Caco-2 (cell line): ENCODE measurements around the gene TP53BP2. TPM values are rescaled to one million over a fixed set of nuclear protein-coding genes. Genes with fewer than 3 reads are reported as not detected.
"Not testable (repeated sequence)": the region's sequence is repeated elsewhere in the genome, so short reads cannot be mapped to it uniquely, and the experiment has no call there.

Experiments used
- BruUV-seq: library from RNA; stranded (reverse); fragments of 400-500 nt; replicated peaks from 2 replicates; lab custom pipeline; 2021; lab: Mats Ljungman, UMichigan
- CTCF ChIA-PET: fragments of 300-600 bp; sonication (Branson Sonifier 250); formaldehyde crosslinking; loops from one replicate; lab custom pipeline; 2022; ENCODE audit warnings: antibody characterized with exemption; lab: Charles Lee
- POLR2A ChIA-PET: fragments of 300-600 bp; sonication (Branson Sonifier 250); formaldehyde crosslinking; loops from one replicate; lab custom pipeline; 2022; ENCODE audit warnings: antibody characterized with exemption; lab: Charles Lee
- DNase-seq, 2 experiments: peaks; one replicate each; pipeline versions ENCODE4 v3.0.0 to v3.0.0-alpha.2; 2020 to 2022
- H3K27me3 ChIP-seq: replicated peaks from 2 replicates; pipeline ENCODE4 v1.6.0; 2011; ENCODE audit warnings: low read length; ENCODE audit not compliant: control insufficient read depth, insufficient read depth
- H3K36me3 ChIP-seq: 2 replicates; pipeline ENCODE4 v1.5.1; 2011; ENCODE audit warnings: low read length; ENCODE audit not compliant: control insufficient read depth, insufficient read depth
- H3K4me1 ChIP-seq: fragments of 250-450 bp; sonication (Bioruptor Pico); 2 replicates; pipeline ENCODE4 v1.5.1; 2020; ENCODE audit warnings: mild to moderate bottlenecking
- H3K4me3 ChIP-seq: 2 replicates; pipeline ENCODE4 v1.5.1; 2011; ENCODE audit warnings: low read depth, mild to moderate bottlenecking, control low read depth, low read length
- H3K9me3 ChIP-seq: fragments of 250-450 bp; sonication (Bioruptor Pico); 2 replicates; pipeline ENCODE4 v1.5.1; 2020; ENCODE audit warnings: mild to moderate bottlenecking, moderate library complexity
- H3K27ac Mint-ChIP-seq: one replicate; pipeline ENCODE4 v1.8.0; 2022; ENCODE audit warnings: mixed read lengths; ENCODE audit not compliant: unreplicated experiment
- H3K27me3 Mint-ChIP-seq: one replicate; pipeline ENCODE4 v1.8.0; 2022; ENCODE audit warnings: mixed read lengths; ENCODE audit not compliant: insufficient read depth, unreplicated experiment
- H3K36me3 Mint-ChIP-seq: one replicate; pipeline ENCODE4 v1.8.0; 2022; ENCODE audit warnings: mild to moderate bottlenecking, mixed read lengths; ENCODE audit not compliant: insufficient read depth, unreplicated experiment
- H3K4me1 Mint-ChIP-seq: one replicate; pipeline ENCODE4 v1.8.0; 2022; ENCODE audit warnings: low read depth, mixed read lengths; ENCODE audit not compliant: unreplicated experiment
- H3K4me3 Mint-ChIP-seq: one replicate; pipeline ENCODE4 v1.8.0; 2022; ENCODE audit warnings: mild to moderate bottlenecking, moderate library complexity, mixed read lengths; ENCODE audit not compliant: unreplicated experiment
- H3K9me3 Mint-ChIP-seq: one replicate; pipeline ENCODE4 v1.8.0; 2022; ENCODE audit warnings: mixed read lengths; ENCODE audit not compliant: unreplicated experiment
- CTCF ChIP-seq, 2 experiments: fragments of 200-600 bp in 1 of 2; IDR thresholded peaks; 1 replicate in 1 of 2; 2 replicates in 1 of 2; pipeline versions ENCODE4 v1.5.1 to v1.8.0; 2011 to 2022; ENCODE audit warnings: antibody characterized with exemption in 1 of 2, control low read depth in 1 of 2, inconsistent platforms in 1 of 2, low read depth in 1 of 2, low read length in 1 of 2, mild to moderate bottlenecking in 1 of 2, moderate library complexity in 1 of 2; ENCODE audit not compliant: insufficient read depth in 1 of 2, severe bottlenecking in 1 of 2, unreplicated experiment in 1 of 2
- intact Hi-C: fragments of 100-400 bp; cut with micrococcal nuclease; formaldehyde crosslinking; loops from one replicate; pipeline ENCODE4 v1.10.0; 2022; ENCODE audit not compliant: unreplicated experiment
- total RNA-seq: library from RNA; stranded (reverse); gene quantifications from 2 replicates; pipeline ENCODE4 v1.2.3, GENCODE V29; 2022

Gene TP53BP2
- total RNA-seq, 1 experiment from 2014 or later, result 49.6 TPM

GRCh38 chr1:223873044-223873443, 27.3 kb upstream of the TP53BP2 start:
- Mint-ChIP-seq H3K4me3 (no peak overlapping the region), H3K27me3 (peaks cover 9% of the 10 kb centered on the region), H3K9me3 (no peaks in the 10 kb centered on the region), H3K4me1 (peaks cover 8% of the 10 kb centered on the region), H3K36me3 (no peaks in the 10 kb centered on the region), H3K27ac (no peak overlapping the region)
- H3K36me3 ChIP-seq, result no peaks in the 10 kb centered on the region
- BruUV-seq, result no TSS peak
- H3K4me3 ChIP-seq, result no peak overlapping the region
- ChIA-PET POLR2A (no interaction called here), CTCF (no interaction called here)
- H3K27me3 ChIP-seq, result no peaks in the 10 kb centered on the region; the same call in none of the 2 replicates
- H3K9me3 ChIP-seq, result no peaks in the 10 kb centered on the region
- DNase-seq, result no peak
- H3K4me1 ChIP-seq, result peaks cover 13% of the 10 kb centered on the region
- TF ChIP-seq CTCF (IDR thresholded peaks at IDR 0.05; ENCODE audit: insufficient read depth in 1 of 2, low read depth in 1 of 2, low read length in 1 of 2, severe bottlenecking in 1 of 2, unreplicated experiment in 1 of 2), result no peak
- intact Hi-C loops, result no loop called here

GRCh38 chr1:223872308-223872901, 26.7 kb upstream of the TP53BP2 start:
- Histone ChIP-seq H3K9me3 (no peaks in the 10 kb centered on the region), H3K36me3 (no peaks in the 10 kb centered on the region), H3K27me3 (no peaks in the 10 kb centered on the region; the same call in none of the 2 replicates), H3K4me1 (peaks cover 13% of the 10 kb centered on the region), H3K4me3 (no peak overlapping the region)
- Mint-ChIP-seq H3K27ac (no peak overlapping the region), H3K9me3 (no peaks in the 10 kb centered on the region), H3K27me3 (peaks cover 13% of the 10 kb centered on the region), H3K4me3 (no peak overlapping the region), H3K4me1 (peaks cover 8% of the 10 kb centered on the region), H3K36me3 (no peaks in the 10 kb centered on the region)
- POLR2A ChIA-PET, result no interaction called here
- CTCF ChIA-PET, result no interaction called here
- no peak for DNase-seq
- no peak for TF ChIP-seq CTCF (IDR thresholded peaks at IDR 0.05; ENCODE audit: insufficient read depth in 1 of 2, low read depth in 1 of 2, low read length in 1 of 2, severe bottlenecking in 1 of 2, unreplicated experiment in 1 of 2)
- no TSS peak for BruUV-seq
- intact Hi-C loops, result no loop called here

GRCh38 chr1:223870617-223871574, 25.1 kb upstream of the TP53BP2 start:
- ChIA-PET CTCF (no interaction called here), POLR2A (no interaction called here)
- BruUV-seq, result no TSS peak
- H3K36me3 ChIP-seq, result no peaks in the 10 kb centered on the region
- H3K4me3 ChIP-seq, result no peak overlapping the region
- peaks cover 13% of the 10 kb centered on the region for H3K4me1 ChIP-seq
- no peak for TF ChIP-seq CTCF (IDR thresholded peaks at IDR 0.05; ENCODE audit: insufficient read depth in 1 of 2, low read depth in 1 of 2, low read length in 1 of 2, severe bottlenecking in 1 of 2, unreplicated experiment in 1 of 2)
- Mint-ChIP-seq H3K27me3 (peaks cover 13% of the 10 kb centered on the region), H3K4me1 (peaks cover 8% of the 10 kb centered on the region), H3K9me3 (peaks cover 9% of the 10 kb centered on the region), H3K4me3 (no peak overlapping the region), H3K36me3 (no peaks in the 10 kb centered on the region), H3K27ac (no peak overlapping the region)
- no peaks in the 10 kb centered on the region; the same call in 1 of the 2 replicates for H3K27me3 ChIP-seq
- intact Hi-C loops, result no loop called here
- no peaks in the 10 kb centered on the region for H3K9me3 ChIP-seq
- no peak for DNase-seq

- intact Hi-C loops, H3K4me3 ChIP-seq, H3K4me1 Mint-ChIP-seq, H3K9me3 ChIP-seq, H3K9me3 Mint-ChIP-seq, H3K36me3 ChIP-seq, H3K4me1 ChIP-seq, H3K27ac Mint-ChIP-seq, H3K4me3 Mint-ChIP-seq, DNase-seq, BruUV-seq, POLR2A ChIA-PET, H3K27me3 ChIP-seq, CTCF ChIA-PET, H3K36me3 Mint-ChIP-seq: not testable (repeated sequence)
- H3K27me3 Mint-ChIP-seq, result peaks cover 12% of the 10 kb centered on the region
Observed at GRCh38 chr1:223864599-223865368, 19.0 kb upstream of the TP53BP2 start.
